Activated effector memory CD4-positive, alpha-beta T cell treated with Interleukin-2 at 50 U/mL for 16 hours (primary cell): ENCODE results near the gene SLC2A4RG.

Source experiments
- DNase-seq: peaks from one replicate; pipeline ENCODE4 v3.0.0-alpha.2; 2020

Gene SLC2A4RG

GRCh38 chr20:63699466-63700198 is 39.9 kb upstream of the SLC2A4RG start:
- no peak for DNase-seq

- no peak for DNase-seq
These were observed 39.2 kb upstream of the SLC2A4RG start for GRCh38 chr20:63700199-63701050.

- DNase-seq = no peak
These were observed 38.6 kb upstream of the SLC2A4RG start for GRCh38 chr20:63701051-63701328.

GRCh38 chr20:63701329-63702035 is 38.1 kb upstream of the SLC2A4RG start:
- DNase-seq = no peak

GRCh38 chr20:63702036-63702665 is 37.4 kb upstream of the SLC2A4RG start:
- no peak for DNase-seq

GRCh38 chr20:63702751-63703470 is 36.7 kb upstream of the SLC2A4RG start:
- no peak for DNase-seq

- no peak for DNase-seq
These were observed 36.1 kb upstream of the SLC2A4RG start for GRCh38 chr20:63703471-63703975.

GRCh38 chr20:63703976-63704748 is 35.4 kb upstream of the SLC2A4RG start:
- DNase-seq = no peak

GRCh38 chr20:63704749-63705117 is 34.8 kb upstream of the SLC2A4RG start:
- DNase-seq = no peak

- DNase-seq = no peak
These were observed 34.1 kb upstream of the SLC2A4RG start for GRCh38 chr20:63705232-63706026.

GRCh38 chr20:63706027-63706695 is 33.4 kb upstream of the SLC2A4RG start:
- DNase-seq = no peak

- DNase-seq = peak; percentile 39
These were observed 32.6 kb upstream of the SLC2A4RG start for GRCh38 chr20:63706852-63707557.

- peak; percentile 85 for DNase-seq
These were observed 31.8 kb upstream of the SLC2A4RG start, which contains the start of the genes ARFRP1 and ZGPAT for GRCh38 chr20:63707558-63708300. ARFRP1 (minus strand) TSS chr20:63707976; CDS start chr20:63707091, 885 bp downstream. ZGPAT (plus strand) TSS chr20:63708039; CDS start chr20:63708581, 542 bp downstream.

- no peak for DNase-seq
These were observed 31.1 kb upstream of the SLC2A4RG start for GRCh38 chr20:63708301-63709148.

GRCh38 chr20:63709149-63709527 is 30.4 kb upstream of the SLC2A4RG start:
- no peak for DNase-seq

- no peak for DNase-seq
These were observed 28.4 kb upstream of the SLC2A4RG start for GRCh38 chr20:63711085-63711645.

GRCh38 chr20:63712191-63712590 is 27.4 kb upstream of the SLC2A4RG start:
- DNase-seq = no peak
